Keratinocyte (primary cell): ENCODE data around the gene ESR2. TPM values are rescaled to one million over a fixed set of nuclear protein-coding genes. Genes with fewer than 3 reads are reported as not detected.

Source experiments
- DNase-seq: peaks from one replicate; pipeline ENCODE4 v3.0.0-alpha.2; 2011; ENCODE audit warnings: low read depth, missing footprints, low spot score
- FAIRE-seq: peaks from 2 replicates; lab custom pipeline; 2011; peaks lifted over from hg19 to GRCh38; lab: Jason Lieb, UNC
- H2AFZ ChIP-seq: 2 replicates; pipeline ENCODE4 v1.6.0; 2012; ENCODE audit warnings: low read length, control low read depth, inconsistent platforms; ENCODE audit not compliant: control insufficient read depth
- H3K27ac ChIP-seq: 2 replicates; pipeline ENCODE4 v1.5.1; 2011; ENCODE audit warnings: low read length; ENCODE audit not compliant: control insufficient read depth, insufficient read depth
- H3K27me3 ChIP-seq: 3 replicates; pipeline ENCODE4 v1.6.0; 2011; ENCODE audit warnings: low read length; ENCODE audit not compliant: control insufficient read depth, insufficient read depth; ENCODE audit errors: extremely low read depth
- H3K36me3 ChIP-seq, 2 experiments: 2 replicates in 1 of 2; 3 replicates in 1 of 2; pipeline ENCODE4 v1.5.1; 2011; ENCODE audit warnings: low read length in 2 of 2, mild to moderate bottlenecking in 1 of 2; ENCODE audit not compliant: control insufficient read depth in 2 of 2, insufficient read depth in 2 of 2; ENCODE audit errors: extremely low read depth in 1 of 2
- H3K4me1 ChIP-seq: 3 replicates; pipeline ENCODE4 v1.5.1; 2011; ENCODE audit warnings: low read length; ENCODE audit not compliant: control insufficient read depth, insufficient read depth; ENCODE audit errors: extremely low read depth
- H3K4me2 ChIP-seq: 3 replicates; pipeline ENCODE4 v1.6.0; 2011; ENCODE audit warnings: low read depth, low read length; ENCODE audit not compliant: control insufficient read depth, insufficient read depth; ENCODE audit errors: extremely low read depth
- H3K4me3 ChIP-seq, 3 experiments: fragments of 200-600 bp in 1 of 3; sonication (generic) in 1 of 3; 2 replicates in 2 of 3; 3 replicates in 1 of 3; pipeline ENCODE4 v1.5.1; 2011 to 2016; ENCODE audit warnings: low read length in 3 of 3, mild to moderate bottlenecking in 3 of 3, control low read depth in 2 of 3, inconsistent platforms in 1 of 3, low read depth in 1 of 3, mixed read lengths in 1 of 3, mixed run types in 1 of 3, moderate library complexity in 1 of 3; ENCODE audit not compliant: control insufficient read depth in 2 of 3, insufficient read depth in 2 of 3; ENCODE audit errors: extremely low read depth in 1 of 3
- H3K79me2 ChIP-seq: 2 replicates; pipeline ENCODE4 v1.6.0; 2012; ENCODE audit warnings: low read length; ENCODE audit not compliant: control insufficient read depth, insufficient read depth
- H3K9ac ChIP-seq: 3 replicates; pipeline ENCODE4 v1.6.0; 2011; ENCODE audit warnings: low read length; ENCODE audit not compliant: control insufficient read depth, insufficient read depth; ENCODE audit errors: extremely low read depth
- H3K9me1 ChIP-seq: 3 replicates; pipeline ENCODE4 v1.6.0; 2011; ENCODE audit warnings: low read length; ENCODE audit not compliant: control insufficient read depth, insufficient read depth; ENCODE audit errors: extremely low read depth
- H3K9me3 ChIP-seq: 2 replicates; pipeline ENCODE4 v1.5.1; 2012; ENCODE audit warnings: low read depth, low read length; ENCODE audit not compliant: control insufficient read depth
- H4K20me1 ChIP-seq: 3 replicates; pipeline ENCODE4 v1.6.0; 2011; ENCODE audit warnings: low read length; ENCODE audit not compliant: control insufficient read depth, insufficient read depth; ENCODE audit errors: extremely low read depth
- CTCF ChIP-seq, 3 experiments: IDR thresholded peaks in 1 of 3; conservative IDR thresholded peaks in 1 of 3; optimal IDR thresholded peaks in 1 of 3; 2 replicates in 2 of 3; 3 replicates in 1 of 3; pipeline versions ENCODE3 to v1.5.1; 2011; ENCODE audit warnings: low read length in 3 of 3, mild to moderate bottlenecking in 3 of 3, moderate library complexity in 2 of 3, control low read depth in 1 of 3, inconsistent platforms in 1 of 3; ENCODE audit not compliant: insufficient read depth in 2 of 3; ENCODE audit errors: extremely low read depth in 1 of 3
- EZH2 ChIP-seq: IDR thresholded peaks from one replicate; pipeline ENCODE4 v1.6.1; 2012; ENCODE audit warnings: inconsistent platforms, mild to moderate bottlenecking, low read length, moderate library complexity
- dilution Hi-C: fragments of 300-500 bp; cut with MboI; formaldehyde crosslinking; loops from one replicate; pipeline ENCODE4 v1.7.0; 2020; ENCODE audit warnings: low sequenced_read_pairs; ENCODE audit not compliant: extremely low pct_ligation_motif_present
- polyA plus RNA-seq, 5 experiments: library from polyadenylated mRNA; depleted of rRNA in 3 of 5; stranded (reverse) in 3 of 5; stranded (forward) in 1 of 5; unstranded in 1 of 5; fragments of >200 nt; gene quantifications; 1 replicate in 1 of 5; 2 replicates in 3 of 5; 3 replicates in 1 of 5; pipeline versions ENCODE4 v1.2.1 to v1.2.3, GENCODE V29; 2011 to 2012; ENCODE audit warnings: missing spikeins in 2 of 5, low read depth in 1 of 5, low replicate concordance in 1 of 5

Gene ESR2
- polyA plus RNA-seq, 1 donor (not counting 4 experiments of a cell fraction or from before 2014, with no cell fraction given): 0.03 TPM

DNA sequence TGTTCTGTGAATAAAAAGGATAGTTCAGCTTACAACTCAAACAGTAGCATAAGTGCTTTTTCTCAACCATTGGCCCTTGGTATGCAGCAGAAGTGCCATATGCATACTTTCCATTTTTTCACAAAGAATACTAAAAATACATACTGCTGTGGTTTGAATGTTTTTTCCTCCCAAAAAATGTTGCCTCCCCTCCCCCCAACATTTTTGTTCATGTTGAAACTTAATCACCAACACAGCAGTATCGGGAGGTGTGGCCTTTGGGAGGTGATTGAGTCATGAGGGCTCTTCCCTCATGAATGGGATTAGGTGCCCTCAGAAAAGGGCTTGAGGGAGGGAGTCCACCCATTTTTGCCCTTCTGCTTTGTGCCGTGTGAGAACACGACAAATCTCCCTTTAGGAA is 198.6 kb downstream of the ESR2 start:
- H3K4me2 ChIP-seq: no peak overlapping the region
- H4K20me1 ChIP-seq: no peaks in the 10 kb centered on the region
- no peaks in the 10 kb centered on the region for H3K9me1 ChIP-seq
- no peaks in the 10 kb centered on the region for H3K27me3 ChIP-seq
- peak overlapping the region; percentile 51 for H3K27ac ChIP-seq
- FAIRE-seq (no peak), DNase-seq (no peak)
- no peak overlapping the region for H3K9ac ChIP-seq
- TF ChIP-seq EZH2 (no peak), CTCF (optimal IDR thresholded peaks at IDR 0.05 in 1 of 3, IDR thresholded peaks at IDR 0.05 in 1 of 3, conservative IDR thresholded peaks at IDR 0.05 in 1 of 3; ENCODE audit: extremely low read depth in 1 of 3, insufficient read depth in 2 of 3, low read length in 3 of 3) (no peak)
- no peaks in the 10 kb centered on the region for H3K9me3 ChIP-seq
- H3K36me3 ChIP-seq: no peaks in the 10 kb centered on the region
- H2AFZ ChIP-seq: no peak overlapping the region
- H3K4me3 ChIP-seq: no peak overlapping the region
- dilution Hi-C loops: no loop called here
- peaks cover 9% of the 10 kb centered on the region for H3K4me1 ChIP-seq
- no peaks in the 10 kb centered on the region for H3K79me2 ChIP-seq

DNA sequence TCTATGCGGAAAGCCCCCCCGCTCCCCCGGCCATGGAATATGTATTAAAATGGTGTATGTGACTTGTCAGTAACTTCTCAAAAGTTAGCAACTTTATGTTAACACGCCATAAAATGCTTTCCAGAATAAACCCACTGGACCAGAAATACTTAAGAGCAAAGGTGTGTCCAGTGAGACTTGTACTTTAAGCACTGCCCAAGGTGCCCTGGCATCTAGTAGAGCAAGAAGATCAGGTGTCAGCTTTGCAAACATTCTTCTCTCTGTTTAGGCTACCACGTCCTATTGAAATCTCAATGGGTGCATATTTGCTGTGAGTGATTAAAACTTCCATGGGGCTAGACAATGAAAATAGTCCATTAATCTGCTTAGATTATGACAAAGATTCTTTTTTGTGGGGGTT is 201.2 kb downstream of the ESR2 start:
- dilution Hi-C loops: no loop called here
- no peaks in the 10 kb centered on the region for H3K79me2 ChIP-seq
- FAIRE-seq (no peak), DNase-seq (no peak)
- peaks cover 9% of the 10 kb centered on the region for H3K4me1 ChIP-seq
- H3K4me3 ChIP-seq: no peak overlapping the region
- no peaks in the 10 kb centered on the region for H3K9me1 ChIP-seq
- no peaks in the 10 kb centered on the region for H3K9me3 ChIP-seq
- H3K27ac ChIP-seq: no peak overlapping the region
- no peaks in the 10 kb centered on the region for H3K36me3 ChIP-seq
- H3K27me3 ChIP-seq: no peaks in the 10 kb centered on the region
- no peak overlapping the region for H3K4me2 ChIP-seq
- H3K9ac ChIP-seq: no peak overlapping the region
- H2AFZ ChIP-seq: no peak overlapping the region
- H4K20me1 ChIP-seq: no peaks in the 10 kb centered on the region
- TF ChIP-seq EZH2: no peak
- no peak for TF ChIP-seq CTCF (optimal IDR thresholded peaks at IDR 0.05 in 1 of 3, IDR thresholded peaks at IDR 0.05 in 1 of 3, conservative IDR thresholded peaks at IDR 0.05 in 1 of 3; ENCODE audit: extremely low read depth in 1 of 3, insufficient read depth in 2 of 3, low read length in 3 of 3)
